NCI-H2196 (cell line): ENCODE data around the gene FGF14.
A peak's percentile ranks its signal among the peaks of the same experiment; 100 is the strongest.

Source experiments
- DNase-seq: peaks from one replicate; lab custom pipeline; 2025; ENCODE audit not compliant: unreplicated experiment; lab: John Stamatoyannopoulos, UW

Gene FGF14

GRCh38 chr13:101942535-101943157 lies 459.2 kb downstream of the FGF14 start:
- DNase-seq: no peak

- peak; percentile 44 for DNase-seq
These were observed 459.8 kb downstream of the FGF14 start for GRCh38 chr13:101942038-101942437.

GRCh38 chr13:101941095-101941783 lies 460.6 kb downstream of the FGF14 start:
- peak; percentile 3 for DNase-seq

- no peak for DNase-seq
These were observed 462.5 kb downstream of the FGF14 start for GRCh38 chr13:101939370-101939769.

- no peak for DNase-seq
These were observed 466.0 kb downstream of the FGF14 start for GRCh38 chr13:101935828-101936227.

GRCh38 chr13:101931186-101931585 lies 470.7 kb downstream of the FGF14 start:
- no peak for DNase-seq

GRCh38 chr13:101930331-101930730 lies 471.5 kb downstream of the FGF14 start:
- no peak for DNase-seq

GRCh38 chr13:101925731-101926130 lies 476.1 kb downstream of the FGF14 start:
- DNase-seq: no peak

GRCh38 chr13:101919541-101920181 lies 482.2 kb downstream of the FGF14 start:
- peak; percentile 41 for DNase-seq

- DNase-seq: peak; percentile 55
These were observed 483.8 kb downstream of the FGF14 start for GRCh38 chr13:101917833-101918661.

- DNase-seq: peak; percentile 31
These were observed 484.4 kb downstream of the FGF14 start for GRCh38 chr13:101917475-101917810.

GRCh38 chr13:101916775-101917474 lies 484.9 kb downstream of the FGF14 start:
- DNase-seq: no peak

GRCh38 chr13:101916108-101916774 lies 485.6 kb downstream of the FGF14 start:
- DNase-seq: no peak

- DNase-seq: no peak
These were observed 486.1 kb downstream of the FGF14 start for GRCh38 chr13:101915755-101916107.

GRCh38 chr13:101915331-101915730 lies 486.5 kb downstream of the FGF14 start:
- peak; percentile 29 for DNase-seq

- DNase-seq: no peak
These were observed 490.1 kb downstream of the FGF14 start for GRCh38 chr13:101911752-101912151.

GRCh38 chr13:101903890-101904289 lies 498.0 kb downstream of the FGF14 start:
- no peak for DNase-seq

- DNase-seq: no peak
These were observed 503.2 kb downstream of the FGF14 start for GRCh38 chr13:101898676-101899075.

- no peak for DNase-seq
These were observed 505.3 kb downstream of the FGF14 start for GRCh38 chr13:101896541-101896940.

GRCh38 chr13:101893021-101893420 lies 508.8 kb downstream of the FGF14 start:
- DNase-seq: no peak
